Calu3 (cell line): Measurements from ENCODE around the gene DDX31. TPM values are rescaled to one million over a fixed set of nuclear protein-coding genes. Genes with fewer than 3 reads are reported as not detected.

Experiments used
- BruUV-seq: library from RNA; stranded (reverse); fragments of 400-500 nt; replicated peaks from 2 replicates; lab custom pipeline; 2021; lab: Mats Ljungman, UMichigan
- CTCF ChIA-PET: fragments of 300-600 bp; sonication (Branson Sonifier 250); formaldehyde crosslinking; loops from one replicate; lab custom pipeline; 2022; ENCODE audit warnings: antibody characterized with exemption; lab: Charles Lee
- DNase-seq: peaks from one replicate; pipeline ENCODE4 v3.0.0; 2022
- H3K27ac Mint-ChIP-seq: one replicate; pipeline ENCODE4 v1.8.0; 2022; ENCODE audit warnings: mixed read lengths; ENCODE audit not compliant: unreplicated experiment
- H3K27me3 Mint-ChIP-seq: one replicate; pipeline ENCODE4 v1.8.0; 2022; ENCODE audit warnings: mixed read lengths; ENCODE audit not compliant: unreplicated experiment
- H3K36me3 Mint-ChIP-seq: one replicate; pipeline ENCODE4 v1.8.0; 2022; ENCODE audit warnings: mild to moderate bottlenecking, moderate library complexity, mixed read lengths; ENCODE audit not compliant: insufficient read depth, unreplicated experiment
- H3K4me1 Mint-ChIP-seq: one replicate; pipeline ENCODE4 v1.8.0; 2022; ENCODE audit warnings: mild to moderate bottlenecking, low read depth, mixed read lengths; ENCODE audit not compliant: unreplicated experiment
- H3K4me3 Mint-ChIP-seq: one replicate; pipeline ENCODE4 v1.8.0; 2022; ENCODE audit warnings: mild to moderate bottlenecking, low read depth, moderate library complexity, mixed read lengths; ENCODE audit not compliant: unreplicated experiment
- H3K9me3 Mint-ChIP-seq: one replicate; pipeline ENCODE4 v1.8.0; 2022; ENCODE audit warnings: low read depth, mixed read lengths; ENCODE audit not compliant: unreplicated experiment
- intact Hi-C: fragments of 100-400 bp; cut with micrococcal nuclease; formaldehyde crosslinking; loops from one replicate; pipeline ENCODE4 v1.10.0; 2022; ENCODE audit not compliant: unreplicated experiment
- total RNA-seq: library from RNA; stranded (reverse); gene quantifications from 2 replicates; pipeline ENCODE4 v1.2.3, GENCODE V29; 2022
- TF ChIP-seq, protein P1 (sequence below): fragments of 200-600 bp; IDR thresholded peaks from one replicate; pipeline ENCODE4 v1.8.0; 2022; ENCODE audit warnings: antibody characterized with exemption; ENCODE audit not compliant: unreplicated experiment

The DDX31 gene
- total RNA-seq, 1 experiment from 2014 or later = 18.4 TPM

DNA sequence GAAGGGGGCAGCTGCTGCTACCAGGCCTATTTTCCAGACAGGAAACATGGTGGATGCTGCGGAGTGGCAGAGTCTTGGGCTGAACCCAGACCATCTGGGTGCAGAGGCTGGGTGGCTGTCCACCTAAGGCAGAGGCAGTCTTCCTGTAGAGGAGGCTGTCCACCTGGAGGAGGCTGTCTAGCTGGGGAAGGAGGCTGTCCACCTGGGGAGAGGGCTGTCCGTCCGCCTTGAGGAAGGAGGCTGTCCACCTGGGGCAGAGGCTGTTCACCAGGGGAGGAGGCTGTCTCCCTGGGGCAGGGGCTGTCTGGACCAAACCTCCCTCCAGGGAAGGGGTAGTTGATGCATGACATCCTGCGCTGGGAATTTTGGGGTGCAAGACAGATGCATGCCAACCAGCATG lies 126.5 kb downstream of the DDX31 start:
- BruUV-seq = no TSS peak
- H3K27me3 Mint-ChIP-seq = no peaks in the 10 kb centered on the region

More for the DNA sequence above, 126.5 kb downstream of the DDX31 start:
- TF ChIP-seq, protein P1, sequence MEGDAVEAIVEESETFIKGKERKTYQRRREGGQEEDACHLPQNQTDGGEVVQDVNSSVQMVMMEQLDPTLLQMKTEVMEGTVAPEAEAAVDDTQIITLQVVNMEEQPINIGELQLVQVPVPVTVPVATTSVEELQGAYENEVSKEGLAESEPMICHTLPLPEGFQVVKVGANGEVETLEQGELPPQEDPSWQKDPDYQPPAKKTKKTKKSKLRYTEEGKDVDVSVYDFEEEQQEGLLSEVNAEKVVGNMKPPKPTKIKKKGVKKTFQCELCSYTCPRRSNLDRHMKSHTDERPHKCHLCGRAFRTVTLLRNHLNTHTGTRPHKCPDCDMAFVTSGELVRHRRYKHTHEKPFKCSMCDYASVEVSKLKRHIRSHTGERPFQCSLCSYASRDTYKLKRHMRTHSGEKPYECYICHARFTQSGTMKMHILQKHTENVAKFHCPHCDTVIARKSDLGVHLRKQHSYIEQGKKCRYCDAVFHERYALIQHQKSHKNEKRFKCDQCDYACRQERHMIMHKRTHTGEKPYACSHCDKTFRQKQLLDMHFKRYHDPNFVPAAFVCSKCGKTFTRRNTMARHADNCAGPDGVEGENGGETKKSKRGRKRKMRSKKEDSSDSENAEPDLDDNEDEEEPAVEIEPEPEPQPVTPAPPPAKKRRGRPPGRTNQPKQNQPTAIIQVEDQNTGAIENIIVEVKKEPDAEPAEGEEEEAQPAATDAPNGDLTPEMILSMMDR = no peak
- no peak overlapping the region for H3K27ac Mint-ChIP-seq
- intact Hi-C loops = no loop called here
- no peaks in the 10 kb centered on the region for H3K9me3 Mint-ChIP-seq
- DNase-seq = no peak
- CTCF ChIA-PET = no interaction called here
- H3K4me1 Mint-ChIP-seq = peaks cover 15% of the 10 kb centered on the region
- no peak overlapping the region for H3K4me3 Mint-ChIP-seq
- H3K36me3 Mint-ChIP-seq = peaks cover 14% of the 10 kb centered on the region

Other genes with a start within 250 kb of the DDX31 start
- not detected in 2 replicates for gene BARHL1, start 87.4 kb downstream of the DDX31 start, total RNA-seq
- 15.9 and 16.1 TPM in 2 replicates for gene GTF3C4, start 481 bp upstream of the DDX31 start, total RNA-seq
- 1.4 TPM in 2 replicates for gene AK8, start 208.3 kb upstream of the DDX31 start, total RNA-seq
- gene SPACA9, start 208.9 kb upstream of the DDX31 start, total RNA-seq = 2.2 and 2.5 TPM in 2 replicates